NCI-H82 treated with DMSO at 0.1 percent for 48 hours (cell line): ENCODE results near the gene NHLRC4.

ENCODE experiments used
- DNase-seq: peaks from one replicate; lab custom pipeline; 2025; ENCODE audit not compliant: unreplicated experiment; lab: John Stamatoyannopoulos, UW

NHLRC4 gene

DNA sequence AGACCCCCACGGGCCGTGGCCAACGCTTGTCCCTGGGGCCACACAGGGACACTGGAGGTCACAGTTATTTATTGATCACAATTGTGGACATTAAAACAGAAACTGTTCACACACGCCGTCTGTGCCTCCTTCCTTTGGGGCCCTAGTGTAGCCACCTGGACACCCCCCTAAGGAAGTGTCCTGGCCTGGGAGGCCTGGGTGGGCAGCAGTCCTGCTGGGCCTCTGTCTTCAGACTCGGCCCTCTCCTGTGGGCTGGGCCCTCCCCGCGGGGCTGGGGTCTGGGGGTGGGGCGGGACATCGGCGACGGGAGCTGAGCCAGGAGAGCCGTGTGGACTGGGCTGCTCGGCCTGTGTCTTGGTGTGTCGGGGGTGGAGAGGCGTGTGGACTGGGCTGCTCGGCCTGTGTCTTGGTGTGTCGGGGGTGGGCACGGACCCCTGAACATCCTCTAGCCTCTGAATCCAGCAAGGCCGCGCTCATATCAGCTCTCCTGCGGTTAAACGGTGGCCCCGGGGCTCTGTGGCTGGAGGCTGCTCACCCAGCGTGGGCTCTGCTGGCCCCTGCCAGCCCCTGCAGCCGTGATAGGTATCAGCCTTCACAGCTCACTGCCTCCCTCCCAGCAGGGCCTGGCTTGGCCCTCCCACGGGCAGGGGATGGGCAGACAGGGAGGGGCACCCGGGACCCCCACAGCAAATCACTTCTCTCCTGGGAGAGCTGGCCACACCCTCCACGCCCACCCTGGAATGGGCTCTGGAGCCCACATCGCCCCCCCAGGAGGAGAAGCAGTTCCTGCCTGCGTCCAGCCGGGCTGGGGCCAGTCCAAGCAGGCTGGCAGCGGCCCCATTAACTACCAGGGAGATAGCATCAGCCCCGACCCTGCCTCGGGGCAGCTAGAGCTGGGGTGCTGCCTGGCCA is 1.1 kb upstream of the NHLRC4 start:
- no peak for DNase-seq

DNA sequence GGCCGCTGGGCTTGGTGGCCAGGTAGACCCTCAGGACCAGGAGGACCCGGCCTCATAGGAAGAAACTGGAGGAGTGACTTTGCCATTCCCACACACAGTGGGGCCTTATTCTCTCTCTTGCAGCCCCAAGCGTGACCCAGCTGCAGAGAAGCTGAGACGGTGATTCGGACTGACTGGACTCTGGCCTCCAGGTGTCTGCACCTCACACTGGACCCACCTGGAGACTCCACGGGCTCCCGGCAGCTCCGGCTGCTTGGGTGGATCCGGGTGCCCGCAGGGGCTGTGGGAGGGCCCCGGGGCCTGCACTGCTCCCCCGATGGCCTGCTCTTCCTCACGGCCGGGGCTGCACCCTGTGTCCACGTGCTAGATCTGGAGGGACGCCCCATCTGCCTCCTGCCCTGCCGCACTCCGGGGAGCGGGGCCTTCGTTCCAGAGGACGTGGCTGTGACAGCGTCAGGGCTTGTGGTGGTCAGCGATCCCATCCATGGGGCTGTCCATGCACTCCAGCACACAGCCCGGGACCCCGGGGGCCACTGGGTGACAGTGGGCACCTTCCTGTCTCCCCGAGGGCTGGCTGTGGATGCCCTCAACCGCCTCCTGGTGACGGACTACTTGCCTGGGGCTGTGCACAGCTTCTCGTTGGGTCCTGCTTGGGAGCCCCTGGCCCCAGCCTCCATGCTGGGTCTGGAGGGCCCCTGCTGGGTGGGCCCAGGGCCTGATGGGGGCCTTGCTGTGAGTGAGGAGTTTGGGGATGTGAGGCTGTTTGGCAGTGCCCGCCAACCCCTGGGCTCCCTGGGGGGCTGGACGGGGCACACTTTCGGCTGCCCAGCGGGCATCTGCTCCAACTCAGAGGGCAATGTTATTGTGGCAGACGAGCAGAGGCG is 810 bp downstream of the NHLRC4 start:
- no peak for DNase-seq

DNA sequence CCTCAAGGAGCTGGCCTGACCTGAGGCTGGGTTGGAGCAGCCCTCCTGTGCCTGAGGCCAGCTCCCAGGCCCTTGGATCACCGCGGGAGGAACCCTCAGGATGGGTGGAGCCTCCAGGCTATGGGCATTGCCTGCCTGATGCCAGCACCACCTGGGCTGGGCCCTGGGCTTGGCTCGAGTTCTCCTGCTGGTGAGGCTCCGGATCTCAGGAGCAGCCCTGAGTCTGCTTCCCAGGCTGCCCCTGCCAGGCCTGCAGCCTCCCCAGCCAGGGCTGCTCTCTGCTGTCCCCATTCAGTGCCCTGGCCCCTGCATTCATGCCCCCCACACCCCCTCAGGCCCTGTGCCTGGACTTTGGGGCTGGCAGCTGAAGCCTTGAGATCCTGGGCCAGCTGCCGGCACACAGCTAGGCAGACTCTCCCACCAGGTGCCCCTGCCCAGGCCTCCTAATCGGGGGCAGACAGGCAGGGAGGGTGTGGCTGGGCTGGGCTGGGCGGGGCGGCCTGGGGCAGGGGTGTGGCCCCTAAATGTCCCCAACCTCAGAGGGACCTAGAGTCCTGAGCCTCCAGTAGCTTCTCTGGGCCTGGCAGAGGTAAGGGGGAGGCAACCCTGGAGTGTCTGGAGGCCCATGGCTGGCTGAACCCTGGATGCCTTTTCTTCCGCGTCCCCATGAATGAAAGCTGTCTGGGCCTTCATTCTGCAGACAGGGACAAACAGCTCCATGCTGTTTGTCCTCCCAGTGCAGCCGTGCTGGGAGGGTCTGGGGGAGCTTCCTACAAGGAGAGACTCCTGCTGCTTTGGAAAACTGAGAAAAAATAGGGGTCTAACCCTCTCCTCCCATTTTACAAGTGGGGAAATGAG is 1.8 kb downstream of the NHLRC4 start:
- no peak for DNase-seq

DNA sequence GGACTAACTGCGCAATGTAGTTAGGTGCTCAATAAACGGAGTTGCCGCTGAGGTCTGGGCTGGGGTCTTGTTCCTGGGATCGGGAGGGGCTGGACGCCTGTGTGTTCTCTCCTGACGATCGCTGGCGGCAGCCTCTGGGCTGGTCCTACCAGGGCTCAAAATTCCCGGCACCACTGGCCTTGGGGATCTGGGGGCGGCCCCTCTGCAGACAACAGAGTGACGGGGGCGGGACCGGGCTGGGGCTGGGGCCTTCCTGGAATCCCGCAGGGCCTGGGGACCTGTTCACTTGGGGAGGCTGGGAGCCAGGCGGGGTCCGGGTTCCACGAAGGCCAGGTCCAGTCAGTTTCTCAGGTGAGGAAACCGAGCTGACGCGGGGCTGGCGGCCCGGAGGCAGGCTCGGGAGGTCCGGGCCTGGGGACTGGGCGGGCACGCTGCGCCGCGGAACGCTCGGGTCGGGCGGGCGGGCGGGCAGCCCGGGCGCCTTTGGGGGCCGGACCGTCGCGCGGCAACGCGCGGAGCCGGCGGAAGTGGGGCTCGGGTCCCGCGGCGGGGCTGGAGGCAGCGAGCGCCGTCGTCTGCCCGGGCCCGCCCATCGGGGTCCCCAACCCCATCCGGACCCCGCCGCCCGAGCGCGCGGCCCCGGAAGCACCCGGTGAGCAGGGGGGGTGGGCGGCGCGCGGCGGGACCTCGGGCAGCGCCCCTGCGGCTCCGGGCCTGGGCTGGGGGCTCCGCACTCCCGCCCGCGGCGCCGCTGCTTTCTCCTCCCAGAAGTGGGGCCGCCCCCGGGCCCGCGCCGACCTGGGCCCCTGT is 2.8 kb downstream of the NHLRC4 start, which contains the start of gene PIGQ:
Gene PIGQ (plus strand): TSS at position 524 of the 810 bp plus-strand sequence. CDS start 4,107 bp downstream, outside the sequence.
- no peak for DNase-seq

DNA sequence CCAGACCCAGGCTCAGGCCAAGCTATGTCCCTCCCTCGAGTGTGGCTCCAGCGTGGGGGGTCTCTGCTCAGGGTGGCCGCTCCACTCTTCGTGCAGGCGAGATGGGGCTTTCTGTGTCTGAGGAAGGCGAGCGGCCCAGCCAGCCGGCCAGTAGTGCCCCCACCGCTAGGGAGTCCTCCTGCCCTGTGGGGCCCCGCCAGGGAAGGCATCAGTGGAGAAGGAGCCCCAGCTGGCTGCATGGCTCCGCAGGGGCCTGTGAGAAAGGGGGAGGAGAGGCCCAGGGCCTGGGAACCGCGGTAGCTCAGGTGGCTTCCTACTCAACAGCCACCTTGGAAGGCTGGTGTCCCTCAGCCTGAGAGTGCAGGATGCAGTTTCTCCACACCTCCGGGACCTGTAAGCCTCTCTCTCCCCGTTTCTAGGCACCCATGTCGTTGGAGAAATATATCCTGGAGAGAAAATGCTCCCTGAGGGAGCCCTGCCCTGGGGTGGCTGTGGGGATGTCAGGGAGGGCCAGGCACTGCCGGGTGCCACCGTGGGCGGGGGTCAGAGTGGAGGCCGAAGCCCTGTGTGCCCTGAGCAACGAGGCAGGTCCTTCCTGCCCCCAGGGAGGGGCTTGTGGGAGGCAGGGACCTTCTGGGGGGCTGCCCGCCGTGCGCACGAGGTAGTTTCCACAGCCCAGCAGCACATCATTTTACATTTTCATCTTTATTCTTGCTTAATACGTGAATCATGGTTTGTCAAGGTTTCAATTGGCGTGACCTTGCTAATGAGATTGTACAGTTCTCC is 6.3 kb downstream of the NHLRC4 start:
- DNase-seq: no peak

DNA sequence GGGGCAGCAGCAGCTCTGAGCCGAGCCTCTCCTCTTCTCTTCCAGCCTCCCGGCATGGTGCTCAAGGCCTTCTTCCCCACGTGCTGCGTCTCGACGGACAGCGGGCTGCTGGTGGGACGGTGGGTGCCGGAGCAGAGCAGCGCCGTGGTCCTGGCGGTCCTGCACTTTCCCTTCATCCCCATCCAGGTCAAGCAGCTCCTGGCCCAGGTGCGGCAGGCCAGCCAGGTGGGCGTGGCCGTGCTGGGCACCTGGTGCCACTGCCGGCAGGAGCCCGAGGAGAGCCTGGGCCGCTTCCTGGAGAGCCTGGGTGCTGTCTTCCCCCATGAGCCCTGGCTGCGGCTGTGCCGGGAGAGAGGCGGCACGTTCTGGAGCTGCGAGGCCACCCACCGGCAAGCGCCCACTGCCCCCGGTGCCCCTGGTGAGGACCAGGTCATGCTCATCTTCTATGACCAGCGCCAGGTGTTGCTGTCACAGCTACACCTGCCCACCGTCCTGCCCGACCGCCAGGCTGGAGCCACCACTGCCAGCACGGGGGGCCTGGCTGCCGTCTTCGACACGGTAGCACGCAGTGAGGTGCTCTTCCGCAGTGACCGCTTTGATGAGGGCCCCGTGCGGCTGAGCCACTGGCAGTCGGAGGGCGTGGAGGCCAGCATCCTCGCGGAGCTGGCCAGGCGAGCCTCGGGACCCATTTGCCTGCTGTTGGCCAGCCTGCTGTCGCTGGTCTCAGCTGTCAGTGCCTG is 7.4 kb downstream of the NHLRC4 start:
- no peak for DNase-seq

DNA sequence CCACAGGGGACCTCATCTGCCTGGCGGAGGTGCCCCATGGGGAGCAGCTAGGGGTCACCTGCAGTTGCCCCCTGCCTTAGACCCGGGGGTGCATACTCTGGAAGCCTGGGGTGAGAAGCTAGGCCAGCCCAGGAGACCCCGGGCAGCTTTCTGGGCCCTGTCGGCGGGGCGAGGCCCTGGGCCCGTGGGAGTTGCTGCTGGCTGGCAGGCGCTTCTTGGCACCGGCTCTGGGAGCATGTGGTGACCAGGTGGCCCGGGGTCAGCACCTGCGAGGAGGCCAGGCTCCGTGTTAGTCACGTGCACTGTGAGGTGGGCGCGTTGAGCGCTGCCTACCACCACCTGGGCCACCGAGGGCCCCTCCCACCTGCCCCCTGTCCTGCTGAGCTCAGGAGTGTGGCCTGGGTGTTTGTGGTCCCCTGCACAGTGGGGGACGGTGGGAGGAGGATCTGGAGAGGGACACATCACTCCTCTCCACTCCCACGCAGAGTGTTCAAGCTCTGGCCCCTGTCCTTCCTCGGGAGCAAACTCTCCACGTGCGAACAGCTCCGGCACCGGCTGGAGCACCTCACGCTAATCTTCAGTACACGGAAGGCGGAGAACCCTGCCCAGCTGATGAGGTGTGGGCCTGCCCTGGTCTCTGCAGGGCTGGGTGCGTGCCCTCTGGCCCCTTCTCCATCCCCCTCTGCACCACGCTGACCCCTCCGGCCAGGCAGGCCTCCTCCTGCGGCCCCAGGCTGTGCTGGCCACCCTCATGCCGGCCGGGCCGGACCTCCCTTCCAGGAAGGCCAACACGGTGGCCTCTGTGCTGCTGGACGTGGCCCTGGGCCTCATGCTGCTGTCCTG is 8.8 kb downstream of the NHLRC4 start:
- DNase-seq: no peak

DNA sequence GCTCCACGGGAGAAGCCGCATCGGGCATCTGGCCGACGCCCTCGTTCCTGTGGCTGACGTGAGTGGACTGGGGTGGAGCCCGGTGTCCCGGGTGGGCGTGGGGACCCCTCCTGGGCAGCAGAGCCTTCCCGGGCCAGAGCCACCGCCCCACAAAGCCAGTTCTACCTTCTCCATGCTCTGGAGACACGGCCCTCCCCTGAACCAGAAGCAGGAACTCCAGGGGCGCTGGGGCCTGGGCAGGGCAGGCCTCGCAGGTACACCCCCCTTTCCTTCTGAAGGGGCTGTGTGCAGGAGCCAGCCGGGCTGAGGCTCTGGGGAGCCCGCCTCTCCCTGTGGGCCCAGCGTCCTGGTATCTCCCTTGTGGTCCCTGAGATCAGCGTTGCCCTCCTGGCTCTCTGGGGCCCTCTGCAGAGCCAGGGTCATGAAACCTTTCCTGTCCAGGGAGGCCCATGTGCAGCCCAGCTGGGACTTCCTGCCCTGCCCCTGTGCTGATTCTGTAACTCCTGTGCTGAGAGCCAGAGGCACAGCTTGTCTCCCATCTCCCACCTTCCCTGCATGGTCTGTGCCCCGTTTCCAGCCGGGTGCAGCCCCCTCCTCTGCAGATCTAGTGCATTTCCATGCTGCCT is 9.5 kb downstream of the NHLRC4 start:
- no peak for DNase-seq

DNA sequence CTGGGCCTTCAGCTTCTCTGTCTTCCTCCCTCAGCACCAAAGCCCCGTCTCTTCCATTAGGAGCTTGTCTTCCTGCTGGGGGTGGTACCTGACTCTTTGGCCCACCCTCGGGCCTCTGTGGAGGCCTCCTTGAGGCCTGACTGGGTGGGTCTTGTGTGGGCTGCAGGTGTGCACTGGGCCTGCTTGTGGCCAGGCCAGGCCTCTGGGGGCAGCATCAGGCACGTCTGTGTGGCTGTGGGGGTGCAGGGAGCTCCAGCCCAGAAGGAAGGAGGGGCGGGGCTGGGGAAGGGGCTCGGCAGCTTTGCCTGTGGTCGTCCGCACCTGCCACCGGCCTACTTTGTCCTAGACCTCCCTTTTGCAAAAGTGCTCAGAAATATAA is 10.0 kb downstream of the NHLRC4 start:
- no peak for DNase-seq

DNA sequence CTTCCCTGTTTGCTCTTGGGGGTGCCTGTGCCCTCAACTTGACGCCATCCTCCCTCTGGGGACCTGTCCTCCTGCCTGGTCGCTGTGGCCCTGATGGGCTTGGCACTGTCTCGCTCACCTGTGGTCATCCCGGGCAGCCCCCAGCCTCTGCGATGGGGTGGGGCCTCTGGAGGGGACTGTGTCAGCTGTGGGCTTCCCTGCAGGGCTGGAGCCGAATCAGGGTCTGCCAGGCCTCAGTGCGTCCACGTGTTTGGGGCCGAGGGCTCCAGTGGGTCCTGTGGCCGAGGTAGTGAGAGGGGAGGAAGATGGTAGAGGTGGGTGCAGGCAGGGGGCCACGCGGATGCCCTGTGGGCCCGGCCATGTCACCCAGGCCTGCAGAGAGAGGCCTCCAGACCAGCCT is 11.0 kb downstream of the NHLRC4 start:
- no peak for DNase-seq

DNA sequence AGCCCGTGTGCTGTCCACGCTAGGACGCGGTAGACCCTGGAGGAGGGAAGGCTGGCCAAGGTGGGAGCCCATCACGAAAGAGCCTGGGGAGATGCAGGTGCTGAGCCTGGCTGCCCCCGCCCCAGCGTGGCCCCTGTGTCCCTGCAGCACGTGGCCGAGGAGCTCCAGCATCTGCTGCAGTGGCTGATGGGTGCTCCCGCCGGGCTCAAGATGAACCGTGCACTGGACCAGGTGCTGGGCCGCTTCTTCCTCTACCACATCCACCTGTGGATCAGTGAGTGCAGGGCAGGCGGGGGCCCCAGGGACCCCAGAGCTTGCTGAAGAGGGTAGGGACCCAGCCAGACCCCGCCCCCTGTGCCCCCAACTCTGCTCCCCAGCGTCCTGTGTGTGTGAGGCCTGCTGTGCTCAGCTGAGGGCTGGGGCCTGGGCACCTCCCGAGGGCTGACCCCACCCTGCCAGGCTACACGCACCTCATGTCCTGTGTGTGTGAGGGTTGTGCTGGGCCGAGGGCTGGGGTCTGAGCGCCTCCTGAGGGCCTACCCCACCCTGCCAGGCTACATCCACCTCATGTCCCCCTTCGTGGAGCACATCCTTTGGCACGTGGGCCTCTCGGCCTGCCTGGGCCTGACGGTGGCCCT is 11.5 kb downstream of the NHLRC4 start:
- DNase-seq: no peak

DNA sequence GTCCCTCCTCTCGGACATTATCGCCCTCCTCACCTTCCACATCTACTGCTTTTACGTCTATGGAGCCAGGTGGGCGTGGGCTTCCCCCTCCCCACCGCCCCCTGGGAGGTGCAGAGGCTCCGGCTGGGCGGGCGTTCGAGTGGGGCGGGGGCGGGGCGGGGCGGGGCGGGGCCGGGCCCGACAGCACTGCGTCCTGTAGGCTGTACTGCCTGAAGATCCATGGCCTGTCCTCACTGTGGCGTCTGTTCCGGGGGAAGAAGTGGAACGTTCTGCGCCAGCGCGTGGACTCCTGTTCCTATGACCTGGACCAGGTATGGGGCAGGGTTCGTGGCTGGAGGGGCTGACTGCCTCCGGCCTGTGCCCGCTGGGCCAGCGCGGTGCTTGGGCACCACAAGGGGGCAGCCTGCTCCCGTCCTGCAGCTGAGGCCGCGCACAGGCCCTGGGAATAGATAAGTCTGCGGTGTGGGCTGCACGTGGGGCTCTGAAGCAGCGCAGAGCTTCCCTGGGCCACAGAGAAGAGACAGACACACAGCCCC is 12.1 kb downstream of the NHLRC4 start:
- peak; percentile 58 for DNase-seq

DNA sequence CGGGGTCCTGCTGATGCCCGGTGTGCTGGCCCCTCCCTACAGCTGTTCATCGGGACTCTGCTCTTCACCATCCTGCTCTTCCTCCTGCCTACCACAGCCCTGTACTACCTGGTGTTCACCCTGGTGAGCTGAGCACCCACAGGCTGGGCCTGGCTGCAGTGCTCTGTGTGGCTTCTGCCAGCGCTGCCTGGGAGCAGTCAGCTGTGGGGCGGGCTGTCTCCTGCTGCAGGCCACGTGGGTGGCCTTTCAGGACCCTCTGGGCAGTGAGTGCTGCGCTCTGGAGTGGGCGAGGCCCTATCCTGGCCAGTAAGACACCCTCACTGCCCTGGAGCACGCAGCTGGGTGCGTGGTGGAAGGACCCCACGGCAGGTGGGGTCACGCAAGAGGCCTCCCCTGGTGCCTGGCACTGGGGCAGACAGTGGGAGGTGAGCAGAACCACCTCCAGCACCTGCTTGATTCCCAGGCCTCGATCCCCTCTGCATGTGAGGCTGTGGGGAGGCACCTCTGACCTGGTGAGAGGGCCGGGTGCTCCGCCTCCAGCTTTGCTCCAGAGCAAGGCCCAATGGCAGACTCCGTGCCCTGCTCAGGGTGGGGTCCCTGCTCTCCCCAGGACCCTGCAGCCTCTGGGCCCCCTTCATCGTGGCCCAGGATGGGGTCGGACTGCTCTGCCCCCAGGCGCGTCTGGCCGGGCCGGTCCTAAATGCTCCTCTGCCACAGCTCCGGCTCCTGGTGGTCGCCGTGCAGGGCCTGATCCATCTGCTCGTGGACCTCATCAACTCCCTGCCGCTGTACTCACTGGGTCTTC is 13.5 kb downstream of the NHLRC4 start:
- DNase-seq: no peak

DNA sequence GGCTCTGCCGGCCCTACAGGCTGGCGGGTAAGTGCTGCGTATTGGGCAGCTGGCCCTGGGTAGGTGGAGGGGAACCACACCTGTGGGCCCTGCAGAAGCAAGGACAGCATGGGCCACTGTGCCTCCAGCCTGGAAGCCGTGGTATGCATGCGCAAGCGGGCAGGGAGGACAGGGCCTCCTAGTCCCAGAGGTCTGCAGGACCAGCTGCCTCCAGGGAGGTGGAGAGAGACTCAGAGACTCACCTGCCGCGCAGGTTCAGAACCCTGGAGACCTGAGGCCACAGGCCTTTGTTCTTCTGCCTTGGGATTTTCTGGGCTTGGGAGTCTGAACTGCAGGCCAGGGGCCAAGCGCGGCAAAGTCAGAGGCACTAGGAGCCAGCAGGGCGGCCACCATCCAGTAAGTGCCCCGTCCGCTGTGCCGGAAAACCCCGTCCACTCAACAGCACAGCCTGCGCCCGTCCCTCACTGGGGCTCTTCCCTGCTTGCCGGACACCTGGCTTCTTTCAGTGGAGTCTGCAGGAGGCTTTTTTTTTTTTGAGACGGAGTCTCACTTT is 14.2 kb downstream of the NHLRC4 start:
- no peak for DNase-seq

DNA sequence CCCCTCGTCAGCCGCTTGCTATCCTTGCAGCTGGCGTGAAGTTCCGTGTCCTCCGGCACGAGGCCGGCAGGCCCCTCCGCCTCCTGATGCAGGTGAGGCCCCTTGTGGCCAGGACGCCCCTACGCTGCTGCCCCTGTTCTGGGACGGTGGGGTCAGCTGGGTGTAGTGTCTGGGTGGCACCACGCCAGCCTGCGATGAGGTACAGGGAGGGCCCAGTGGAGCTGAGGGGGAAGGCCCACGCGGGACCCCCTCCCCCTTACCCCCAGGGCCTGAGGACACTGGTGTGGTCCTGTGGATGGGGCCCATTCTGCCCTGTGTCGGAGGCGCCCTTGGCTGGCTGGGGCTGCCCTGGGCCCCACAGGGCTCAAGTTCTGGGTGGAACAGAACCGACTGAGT is 15.4 kb downstream of the NHLRC4 start:
- no peak for DNase-seq
